GM10266 (cell line): Measurements from ENCODE around the gene NADK2.

Source experiments
- DNase-seq: peaks from one replicate; pipeline ENCODE4 v3.0.0; 2012; ENCODE audit errors: extremely low spot score
- CTCF ChIP-seq: IDR thresholded peaks from 2 replicates; pipeline ENCODE4 v1.5.1; 2012; ENCODE audit warnings: mild to moderate bottlenecking, low read depth; ENCODE audit not compliant: control insufficient read depth, insufficient read depth; ENCODE audit errors: missing control alignments

The NADK2 gene

GRCh38 chr5:36181774-36182173 lies 60.0 kb downstream of the NADK2 start:
- TF ChIP-seq CTCF = no peak
- no peak for DNase-seq

GRCh38 chr5:36180556-36181350 lies 61.0 kb downstream of the NADK2 start:
- DNase-seq = no peak
- TF ChIP-seq CTCF = no peak

- DNase-seq = no peak
- TF ChIP-seq CTCF = no peak
These were observed 61.8 kb downstream of the NADK2 start for GRCh38 chr5:36179950-36180349.

- no peak for DNase-seq
- TF ChIP-seq CTCF = no peak
These were observed 63.2 kb downstream of the NADK2 start for GRCh38 chr5:36178524-36178890.

GRCh38 chr5:36177715-36178523 lies 63.8 kb downstream of the NADK2 start:
- no peak for DNase-seq
- peak; percentile 50 for TF ChIP-seq CTCF

- DNase-seq = peak; percentile 9
- TF ChIP-seq CTCF = no peak
These were observed 64.6 kb downstream of the NADK2 start for GRCh38 chr5:36177154-36177553.

GRCh38 chr5:36175043-36175442 lies 66.7 kb downstream of the NADK2 start:
- no peak for DNase-seq
- no peak for TF ChIP-seq CTCF
